Stimulated activated CD4-positive, alpha-beta T cell treated with anti-CD3 and anti-CD28 coated beads, TNF-alpha, amount 100 ng/mL, for 4 hours (primary cell): ENCODE measurements around the gene OPRL1.

Experiments
- DNase-seq, 3 experiments: peaks; one replicate each; pipeline ENCODE4 v3.0.0-alpha.2; 2020; ENCODE audit warnings: low read depth in 3 of 3

The OPRL1 gene

DNA sequence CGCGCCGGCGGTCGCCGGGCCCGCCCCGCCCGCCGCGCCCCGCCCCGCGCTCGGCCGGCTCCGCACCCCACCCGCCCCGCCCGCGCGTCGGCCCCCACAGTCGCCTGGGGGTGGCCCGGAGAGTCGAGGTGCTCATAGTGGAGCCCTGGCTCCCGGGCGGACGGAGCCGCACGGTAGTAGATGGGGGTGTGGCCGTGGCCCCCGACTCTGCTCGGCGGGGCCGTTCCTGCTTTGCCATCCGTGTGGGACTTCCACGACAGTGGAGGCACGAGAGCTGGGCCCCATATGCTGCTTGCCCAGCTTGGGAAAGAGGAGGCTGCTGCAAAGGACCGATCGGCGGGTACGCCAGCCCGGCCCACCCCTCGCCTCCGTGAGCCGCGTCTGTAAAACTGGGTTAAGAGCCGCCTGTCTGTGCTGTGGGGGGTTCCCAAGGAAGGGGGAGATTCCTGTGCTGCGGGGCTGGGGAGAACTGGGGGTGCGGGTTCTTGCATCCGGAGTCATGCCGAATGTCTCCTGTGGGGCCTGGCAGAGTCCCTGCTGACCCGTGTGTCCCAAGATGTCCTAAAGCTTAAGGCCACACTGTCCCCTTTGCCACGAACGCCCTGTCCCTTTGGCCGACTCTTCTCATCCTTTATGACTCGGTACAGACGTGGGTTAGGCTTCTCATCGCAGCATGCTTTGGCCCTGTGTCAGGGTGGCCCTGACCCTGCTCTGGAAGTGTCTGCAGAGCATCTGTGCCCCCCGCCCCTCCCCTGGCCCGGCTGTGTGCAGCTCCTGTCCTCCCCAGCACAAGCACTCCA lies at the start of gene OPRL1:
TSS of gene OPRL1 (plus strand) at position 70 of the 800 bp plus-strand sequence. CDS start 12,639 bp downstream, outside the sequence.
- peak in 2 of 3 experiments; percentile 29 to 31 for DNase-seq

DNA sequence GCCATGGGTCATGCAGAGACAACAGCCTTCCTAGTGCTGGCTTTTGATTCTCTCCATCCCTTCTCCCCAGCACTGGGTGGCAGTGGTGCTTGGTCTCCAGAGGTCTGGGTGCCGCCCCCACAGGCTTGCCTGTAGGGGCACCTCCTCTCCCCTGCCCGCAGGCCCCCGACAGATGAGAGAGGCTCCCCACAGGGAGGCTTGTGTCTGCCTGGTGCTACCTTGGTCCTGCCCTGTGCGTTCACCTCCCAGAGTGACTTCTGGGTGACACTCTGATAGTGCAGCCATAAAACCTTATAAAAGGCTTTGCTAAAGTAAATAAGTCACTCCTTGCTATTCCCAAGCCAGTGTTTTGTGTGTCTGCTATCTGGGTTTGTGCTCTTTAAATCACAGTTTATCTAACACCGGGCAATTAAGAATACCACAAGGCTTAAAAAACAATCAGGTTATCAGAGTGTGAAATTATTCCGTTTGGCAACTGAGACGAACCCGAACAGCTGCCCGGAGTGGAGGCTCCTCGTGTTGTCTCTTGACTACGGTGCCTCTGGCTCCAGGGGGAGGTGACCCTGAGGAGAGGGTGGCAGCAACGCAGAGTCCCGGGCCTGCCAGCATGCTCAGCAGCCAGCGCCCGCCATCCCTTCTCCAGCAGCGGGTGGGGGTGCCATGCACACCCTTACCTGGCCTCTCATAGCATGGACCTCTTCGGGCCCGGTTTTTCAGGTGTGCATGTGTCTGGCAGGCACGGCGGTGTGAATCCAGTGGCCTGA lies 49.3 kb upstream of the OPRL1 start:
- DNase-seq: no peak

DNA sequence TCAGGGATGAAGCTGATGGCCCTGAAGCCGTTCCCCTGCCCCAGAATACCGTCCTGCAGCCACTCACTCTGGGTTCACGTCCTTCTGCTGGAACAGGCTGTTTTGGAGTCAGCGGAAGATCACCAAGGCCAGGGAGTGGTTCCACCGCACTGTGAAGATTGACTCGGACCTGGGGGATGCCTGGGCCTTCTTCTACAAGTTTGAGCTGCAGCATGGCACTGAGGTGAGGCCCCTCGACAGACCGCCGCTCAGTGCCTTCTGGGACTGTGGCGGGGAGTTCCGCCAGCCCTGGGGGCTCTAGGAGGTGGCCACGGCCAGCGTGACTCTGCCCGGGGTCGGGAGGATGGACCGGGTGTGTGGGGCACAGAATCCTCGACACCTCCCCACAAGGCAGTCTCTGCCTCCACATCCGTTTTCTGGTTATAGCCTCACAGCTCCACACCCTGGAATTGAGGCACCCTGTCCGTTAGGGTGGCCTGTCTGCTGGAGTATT lies 48.0 kb upstream of the OPRL1 start:
- no peak for DNase-seq

DNA sequence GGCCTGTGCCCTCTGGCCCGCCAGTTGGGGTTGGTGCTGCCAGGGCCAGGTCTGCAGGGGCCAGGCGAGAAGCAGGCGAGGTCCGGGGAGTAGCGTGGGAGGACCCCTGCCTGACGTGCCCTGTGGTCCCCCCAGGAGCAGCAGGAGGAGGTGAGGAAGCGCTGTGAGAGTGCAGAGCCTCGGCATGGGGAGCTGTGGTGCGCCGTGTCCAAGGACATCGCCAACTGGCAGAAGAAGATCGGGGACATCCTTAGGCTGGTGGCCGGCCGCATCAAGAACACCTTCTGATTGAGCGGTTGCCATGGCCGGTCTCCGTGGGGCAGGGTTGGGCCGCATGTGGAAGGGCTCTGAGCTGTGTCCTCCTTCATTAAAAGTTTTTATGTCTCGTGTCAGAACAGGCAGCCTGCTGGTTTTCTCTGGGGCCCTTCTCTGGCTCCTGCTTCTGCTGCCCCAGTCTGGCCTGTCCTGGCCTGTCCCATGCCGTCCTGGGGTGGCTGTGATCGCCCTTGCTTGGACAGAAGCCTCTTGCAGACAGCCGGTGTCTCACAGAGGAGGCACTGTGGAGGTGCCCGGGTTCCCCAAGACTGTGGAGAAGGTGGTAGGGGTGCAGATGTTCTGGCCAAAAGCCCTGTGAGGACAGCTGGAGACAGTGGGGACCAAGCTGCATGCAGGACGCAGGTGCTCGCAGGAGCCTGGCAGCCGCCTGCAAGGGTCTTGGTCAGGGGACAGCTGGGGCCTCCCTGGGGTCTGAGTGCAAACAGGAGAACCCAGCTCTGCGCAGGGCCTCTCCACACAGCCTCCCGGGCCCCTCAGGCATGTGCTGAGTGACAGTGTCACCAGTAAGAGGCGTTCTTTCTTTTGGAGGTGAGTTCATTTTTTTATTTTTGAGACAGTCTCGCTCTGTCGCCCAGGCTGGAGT lies 46.9 kb upstream of the OPRL1 start:
- DNase-seq: no peak

DNA sequence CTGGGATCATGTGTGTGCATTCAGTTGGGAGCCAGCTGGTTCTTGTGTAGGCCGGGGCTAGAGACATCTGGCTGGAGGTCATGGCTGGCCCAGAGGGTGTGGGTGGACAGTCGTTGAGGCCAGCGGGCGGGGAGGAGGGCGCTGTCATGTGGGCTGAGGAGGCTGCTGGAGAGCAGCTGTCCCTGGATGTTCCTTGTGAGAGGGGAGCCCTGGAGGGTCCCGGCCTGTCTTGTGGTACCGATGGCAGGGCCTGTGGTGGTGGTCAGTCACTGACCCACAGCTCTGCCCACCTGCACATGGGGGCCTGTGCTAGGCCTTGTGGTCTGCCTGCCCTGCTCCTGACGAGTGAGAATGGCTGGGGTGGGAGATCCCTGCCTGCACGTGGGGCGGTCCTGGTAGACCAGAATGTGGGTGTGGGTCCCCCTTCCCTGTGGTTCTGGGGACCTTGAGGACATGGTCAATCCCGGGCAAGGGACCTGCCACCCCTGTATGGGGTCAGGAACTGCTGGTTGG lies 45.8 kb upstream of the OPRL1 start:
- DNase-seq: no peak

DNA sequence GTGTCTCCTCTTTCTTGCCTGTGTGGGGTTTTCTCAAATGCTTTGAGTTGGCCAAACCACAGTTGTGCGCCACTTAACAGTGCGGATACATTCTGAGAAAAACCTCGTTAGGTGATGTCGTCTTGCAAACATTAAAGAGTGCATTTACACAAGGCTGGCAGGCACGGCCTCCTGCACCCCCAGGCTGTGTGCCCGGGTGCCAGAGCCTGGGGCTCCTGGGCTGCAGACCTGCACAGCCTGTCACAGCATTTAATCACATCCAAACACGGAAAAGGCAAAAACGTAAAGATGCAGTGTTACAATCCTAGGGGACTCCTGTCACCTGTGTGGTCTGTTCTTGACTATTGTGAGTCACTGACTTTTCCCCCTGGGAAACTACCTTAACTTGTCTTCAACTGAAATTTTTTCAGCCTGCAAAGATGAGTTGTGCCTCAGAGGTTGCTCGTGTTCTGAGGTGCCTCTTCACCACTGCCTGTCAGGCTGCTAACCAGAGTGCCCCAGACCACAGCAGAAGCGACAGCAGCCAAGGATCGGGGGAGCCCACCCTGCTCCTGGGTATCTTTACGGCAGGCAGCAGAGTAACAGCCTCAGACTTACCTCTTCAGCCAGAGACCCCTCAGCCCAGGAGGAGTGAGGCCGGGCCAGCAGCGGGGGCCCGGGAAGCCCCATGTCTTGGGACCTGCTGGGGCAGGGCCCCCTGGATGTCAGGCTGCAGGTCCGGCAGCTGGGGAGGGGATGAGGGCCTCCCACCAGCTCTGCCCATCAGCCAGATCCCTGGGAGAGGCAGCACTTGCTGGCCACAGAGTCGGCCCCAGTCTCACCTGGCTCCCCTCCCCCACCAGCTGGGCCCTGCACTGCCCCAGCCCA lies 44.6 kb upstream of the OPRL1 start:
- DNase-seq: no peak

DNA sequence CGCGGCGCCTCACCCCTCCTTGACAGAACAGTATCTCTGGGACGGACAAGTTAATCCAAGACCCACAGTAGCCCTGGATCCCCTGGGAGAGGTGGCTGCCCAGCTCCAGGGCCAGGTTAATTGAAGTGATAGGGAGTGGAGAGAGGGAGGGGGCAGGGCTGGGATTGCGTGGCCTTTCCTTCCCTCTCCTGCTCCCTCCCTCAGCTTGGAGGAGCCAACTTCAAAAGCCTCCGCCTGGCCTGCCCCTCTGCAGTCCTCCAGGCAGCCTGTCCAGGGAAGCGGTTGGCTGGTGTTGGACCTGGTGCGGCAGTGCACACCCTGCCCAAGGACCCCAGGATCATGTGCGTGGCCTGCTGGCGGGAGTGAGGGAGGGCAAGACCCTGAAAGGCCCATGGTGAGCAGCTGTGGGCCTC lies 43.9 kb upstream of the OPRL1 start, which contains the start of gene C20orf204:
TSS of gene C20orf204 (plus strand) at position 250 of the 413 bp plus-strand sequence. CDS start at position 392, 142 bp downstream.
- no peak for DNase-seq

DNA sequence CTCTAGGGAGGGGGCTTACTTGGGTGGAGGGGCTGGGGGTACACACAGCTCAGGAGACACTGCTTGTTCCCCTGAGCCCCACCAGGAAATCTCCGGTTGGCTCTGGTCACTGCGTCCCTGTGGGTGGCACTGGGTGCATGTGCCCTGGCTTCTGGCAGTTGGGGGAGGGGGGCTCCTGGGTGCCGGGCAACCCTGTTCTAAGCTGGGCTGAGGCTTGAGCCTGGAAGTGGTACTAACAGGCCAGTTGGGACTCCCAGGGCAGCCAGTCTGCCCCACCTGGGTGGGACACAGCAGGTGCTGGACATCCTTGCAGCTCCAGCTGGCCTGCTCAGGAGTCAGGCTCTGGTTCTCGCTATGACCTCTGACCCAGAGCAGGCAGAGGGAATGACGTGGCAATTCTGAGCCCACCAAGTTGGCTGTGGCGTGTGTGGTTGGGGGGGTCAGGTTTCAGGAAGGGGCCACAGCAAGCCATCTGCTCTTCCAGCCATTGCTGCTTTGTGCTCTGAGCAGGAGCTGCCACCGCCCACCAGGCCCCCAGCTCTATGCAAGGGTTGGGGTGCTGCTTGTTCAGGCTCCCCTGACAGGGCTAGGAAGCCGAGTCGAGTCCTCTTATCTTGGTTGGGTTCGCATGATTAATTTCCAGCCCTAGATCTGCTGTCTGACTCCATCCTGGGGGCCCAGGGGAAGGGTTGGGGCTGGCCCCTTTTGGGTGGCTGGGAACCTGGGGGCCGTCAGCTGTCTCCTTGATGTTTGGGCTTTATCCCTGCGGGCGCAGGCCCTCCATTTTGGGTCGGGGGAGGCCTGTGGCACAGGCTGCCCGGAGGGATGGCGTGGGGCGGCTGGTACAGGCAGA lies 43.3 kb upstream of the OPRL1 start:
- DNase-seq: no peak

DNA sequence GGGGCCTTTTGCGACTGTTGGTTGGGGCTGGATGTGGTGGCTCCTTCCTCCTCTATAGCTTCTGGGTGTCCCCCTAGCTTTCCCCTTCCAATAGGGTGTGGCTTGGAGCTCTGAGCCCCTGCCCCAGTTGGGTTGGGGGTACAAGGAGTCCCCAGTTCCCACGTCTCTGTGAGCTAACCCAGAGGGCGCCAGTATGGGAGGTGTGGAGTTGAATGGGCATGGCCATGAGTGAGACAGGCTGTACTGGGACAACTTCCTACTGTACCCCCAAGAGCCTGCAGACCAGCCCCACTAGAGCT lies 42.7 kb upstream of the OPRL1 start:
- no peak for DNase-seq

DNA sequence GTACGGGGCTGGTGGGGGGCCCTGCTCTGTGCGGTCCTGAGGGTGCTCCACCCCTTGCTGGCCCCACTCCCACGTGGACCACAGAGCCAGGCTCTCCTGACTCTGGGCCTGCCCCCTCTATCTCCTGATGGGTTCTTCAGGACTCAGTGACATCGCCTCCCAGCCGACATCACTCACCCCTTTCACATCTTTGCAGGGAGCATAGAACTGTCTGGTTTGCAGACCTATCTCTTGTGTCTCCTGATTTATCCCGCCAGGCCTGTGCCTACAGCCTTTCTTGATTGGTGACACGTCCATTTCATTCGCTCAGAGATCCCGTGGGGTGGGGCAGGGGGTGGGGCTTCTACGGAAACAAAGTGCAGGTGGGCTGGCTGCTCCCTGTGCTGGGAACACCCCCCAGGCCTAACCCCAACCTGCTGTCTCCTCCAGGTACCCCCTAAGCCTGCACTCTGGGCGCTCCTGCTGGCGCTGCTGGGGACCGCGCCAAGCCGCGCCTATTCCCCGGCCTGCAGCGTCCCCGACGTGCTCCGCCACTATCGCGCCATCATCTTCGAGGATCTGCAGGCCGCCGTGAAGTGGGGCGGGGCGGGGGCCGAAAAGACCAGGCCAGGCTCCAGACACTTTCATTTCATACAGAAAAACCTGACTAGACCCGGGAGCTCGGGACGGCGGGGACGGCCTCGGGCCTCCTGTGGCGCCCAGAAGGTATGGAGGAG lies 42.2 kb upstream of the OPRL1 start:
- DNase-seq: no peak

DNA sequence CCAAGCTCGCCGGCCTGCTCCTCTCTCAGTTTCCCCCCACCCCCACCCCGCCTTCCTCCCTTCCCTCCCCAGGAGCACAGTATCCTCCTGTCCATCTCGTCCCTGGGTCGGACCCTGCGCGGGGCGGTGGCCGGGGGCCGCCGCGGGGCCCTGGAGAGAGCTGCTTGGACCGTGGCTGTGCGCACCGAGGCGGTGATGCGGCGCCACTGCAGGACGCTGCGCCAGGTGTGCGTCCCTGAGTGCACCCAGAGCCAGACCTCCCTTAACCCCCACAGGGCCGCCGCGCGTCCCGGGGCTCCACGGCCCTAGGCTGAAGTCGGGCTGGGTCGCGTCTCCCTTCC lies 41.7 kb upstream of the OPRL1 start:
- peak in 1 of 3 experiments; percentile 31 for DNase-seq

DNA sequence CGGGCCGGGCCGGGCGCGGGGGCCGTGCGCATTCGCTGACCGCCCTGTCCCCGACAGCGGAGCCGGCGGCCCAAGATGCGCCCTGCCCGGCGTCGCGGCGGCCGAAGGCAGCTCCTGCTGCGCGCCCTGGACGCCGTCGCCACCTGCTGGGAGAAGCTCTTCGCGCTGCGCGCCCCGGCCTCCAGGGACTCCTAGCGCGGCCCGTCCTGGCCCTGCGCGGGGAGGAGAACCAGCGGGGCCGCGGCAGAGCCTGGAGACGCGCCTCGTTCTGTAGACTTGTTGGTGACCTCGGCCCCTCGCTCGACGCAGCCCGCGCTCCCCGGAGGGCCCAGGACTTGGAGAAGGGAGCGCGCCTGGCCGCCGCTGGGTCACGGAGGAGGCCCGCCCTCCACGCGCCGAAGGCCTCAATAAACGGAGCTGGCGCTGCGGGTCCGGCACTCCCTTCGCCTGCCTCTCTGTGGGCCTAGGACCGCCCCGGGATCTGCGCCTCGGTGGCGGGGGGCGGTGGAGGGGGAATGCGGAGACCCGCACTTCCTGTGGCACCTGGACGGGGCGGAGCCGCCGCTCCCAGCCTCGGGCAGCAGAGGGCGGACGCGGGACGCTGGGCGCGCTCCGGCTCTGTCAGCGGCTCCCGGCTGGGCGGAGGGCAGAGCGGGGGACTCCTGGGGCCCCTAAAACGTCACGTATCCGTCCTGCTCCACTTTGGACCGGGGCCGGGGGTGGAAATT lies 41.2 kb upstream of the OPRL1 start:
- DNase-seq: peak; percentile 59 to 73 (median 61)

DNA sequence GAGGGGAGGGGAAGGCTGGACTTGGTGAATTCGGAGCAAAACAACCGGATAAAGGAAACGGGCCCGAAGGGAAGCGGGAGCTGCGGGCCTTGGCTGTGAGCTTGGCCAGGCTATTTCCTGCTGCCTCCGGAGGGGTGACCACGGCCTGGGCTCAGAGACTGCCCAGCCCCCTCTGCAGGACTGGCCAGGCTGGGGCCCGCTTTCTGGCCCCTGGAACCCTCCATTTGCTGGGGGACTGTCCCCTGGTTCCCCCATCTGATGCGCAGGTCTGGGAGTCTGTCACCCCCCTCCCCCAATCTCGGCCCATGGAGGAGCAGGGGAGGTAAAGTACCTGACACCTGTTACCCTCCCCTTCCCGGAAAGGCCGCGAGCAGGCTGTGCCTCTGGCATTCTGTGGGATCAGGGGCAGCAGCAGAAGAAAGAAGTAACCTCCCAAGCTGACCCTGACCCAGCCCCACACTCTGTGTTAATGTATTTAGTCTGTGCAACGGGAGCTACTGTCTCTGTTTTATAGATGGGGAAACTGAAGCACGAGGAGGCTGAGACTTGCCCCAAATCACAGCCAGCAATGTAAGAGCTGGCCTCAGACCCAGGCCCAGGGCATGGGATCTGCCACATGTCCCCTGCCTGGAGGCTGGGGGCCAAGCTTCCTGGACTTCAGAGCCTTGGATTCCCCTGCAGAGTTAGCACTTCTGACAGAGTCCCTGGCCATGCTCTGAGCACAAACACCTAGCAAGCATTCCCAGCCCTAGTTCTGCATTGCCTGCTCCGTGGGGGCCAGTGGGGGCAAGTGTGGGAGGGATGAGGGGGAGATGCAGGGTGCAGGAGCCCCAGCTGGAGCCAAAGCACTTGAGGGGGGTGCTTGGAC lies 40.4 kb upstream of the OPRL1 start:
- no peak for DNase-seq

DNA sequence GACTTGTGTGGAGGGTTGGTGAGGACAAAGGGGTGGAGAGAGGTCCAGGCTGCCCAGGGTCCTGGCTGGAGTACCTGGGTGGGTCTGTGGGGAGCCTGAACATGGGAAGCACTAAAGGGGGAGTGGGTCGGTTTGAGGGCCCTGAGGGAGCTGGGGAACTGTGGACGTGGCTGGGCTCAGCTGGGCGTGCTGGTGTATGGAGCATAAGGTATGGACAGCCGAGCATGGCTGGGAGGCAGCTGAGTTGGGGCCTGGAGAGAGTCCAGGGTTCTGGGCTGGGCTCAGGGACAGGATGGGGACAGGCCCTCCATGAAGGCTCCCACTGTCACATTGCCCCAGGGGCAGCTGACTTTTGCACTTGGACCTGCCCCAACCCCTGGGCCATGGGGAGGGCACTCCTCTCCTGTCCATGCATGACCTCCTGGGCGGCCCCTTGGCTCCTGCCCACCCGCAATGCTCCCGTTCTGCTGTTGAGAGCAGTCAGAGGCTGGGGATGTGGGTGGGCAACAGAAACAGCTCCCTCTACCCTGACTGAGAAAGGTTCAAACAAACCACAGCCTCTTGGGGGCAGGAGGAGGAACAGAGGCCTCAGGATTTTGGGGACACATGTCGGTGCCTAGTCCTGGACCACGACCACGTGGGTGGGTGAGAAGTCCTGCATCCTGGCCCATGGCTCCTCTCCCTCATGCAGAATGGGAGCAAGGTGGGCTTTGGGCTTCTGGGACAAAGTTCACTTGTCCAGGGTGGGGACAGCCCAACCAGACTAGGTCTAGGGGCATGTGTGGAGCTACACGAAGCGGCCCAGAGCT lies 39.4 kb upstream of the OPRL1 start:
- no peak for DNase-seq

DNA sequence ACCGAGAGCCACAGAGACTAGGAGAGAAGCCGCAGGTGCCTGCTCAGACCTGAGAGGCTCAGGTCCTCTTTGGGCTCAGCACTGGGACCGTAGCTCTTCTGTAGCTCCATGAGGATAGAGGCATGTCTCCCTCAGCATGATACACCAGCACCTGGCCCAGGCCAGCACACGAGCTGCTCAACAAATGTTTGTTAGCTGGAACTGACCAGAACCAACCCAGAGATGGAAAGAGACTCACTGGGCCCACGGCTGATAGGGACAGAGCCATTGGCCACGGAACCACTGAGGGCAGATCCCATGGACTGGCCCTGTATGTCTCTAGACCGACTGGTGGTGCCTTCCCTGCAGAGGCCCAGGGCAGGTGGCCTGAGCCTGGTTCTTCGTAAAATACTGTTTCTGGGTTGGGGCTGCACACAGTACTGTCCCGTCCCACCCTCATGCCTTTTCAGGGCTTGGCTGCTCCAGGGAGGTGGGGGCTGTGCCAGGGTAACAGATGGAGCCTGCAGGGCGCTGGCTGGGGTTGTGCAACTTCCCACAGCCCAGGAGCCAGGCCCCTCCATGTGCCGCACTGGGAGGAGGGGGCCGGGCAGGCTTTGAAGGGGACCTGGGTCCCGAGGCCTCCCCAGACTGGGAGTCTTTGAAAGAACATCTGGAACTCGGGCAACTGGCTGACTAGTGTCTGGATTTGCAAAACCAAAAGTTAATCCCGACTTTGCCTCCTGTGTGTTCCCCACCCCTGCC lies 38.7 kb upstream of the OPRL1 start:
- DNase-seq: no peak

DNA sequence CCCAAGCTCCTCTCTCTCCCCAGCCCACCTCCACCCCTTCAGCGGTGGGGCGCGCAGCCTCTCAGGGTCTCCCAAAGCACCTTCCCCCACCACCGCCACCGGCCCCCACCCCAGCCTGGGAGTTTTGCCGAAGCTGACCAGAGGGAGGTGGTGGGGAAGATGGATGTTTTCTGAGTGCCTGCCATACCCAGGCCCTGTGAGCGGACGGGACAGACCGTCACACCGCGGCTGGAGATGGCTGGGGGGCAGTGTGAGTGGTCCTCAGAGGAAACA lies 38.2 kb upstream of the OPRL1 start:
- DNase-seq: no peak
